HCT116 (cell line): Measurements from ENCODE around the gene TOR2A. TPM values are rescaled to one million over a fixed set of nuclear protein-coding genes. Genes with fewer than 3 reads are reported as not detected.

ENCODE experiments used
- ATAC-seq: fragments of 200-7000 bp; cut with Tn5 transposase; 2 replicates; pipeline ENCODE4 v1.9.1; 2020; ENCODE audit warnings: mild to moderate bottlenecking, moderate library complexity
- BruUV-seq: library from RNA; stranded (reverse); fragments of 400-500 nt; replicated peaks from 2 replicates; lab custom pipeline; 2021; lab: Mats Ljungman, UMichigan
- CTCF ChIA-PET: fragments of 300-600 bp; sonication (Branson Sonifier 250); formaldehyde crosslinking; loops from one replicate; lab custom pipeline; 2021; ENCODE audit warnings: antibody characterized with exemption; lab: Charles Lee
- POLR2A ChIA-PET: fragments of 300-600, 350-600 bp; sonication (Branson Sonifier 250); formaldehyde crosslinking; loops from one replicate; lab custom pipeline; 2021; ENCODE audit warnings: antibody characterized with exemption; lab: Charles Lee
- RAD21 ChIA-PET, 2 experiments: fragments of 300-600 bp; sonication (Branson Sonifier 250); formaldehyde crosslinking; loops; one replicate each; lab custom pipeline; 2023; ENCODE audit warnings: low total read pairs in 2 of 2; ENCODE audit not compliant: uncharacterized antibody in 2 of 2, unreplicated experiment in 2 of 2, low non-redundant PET in 1 of 2; lab: Charles Lee
- DNase-seq: peaks from one replicate; pipeline ENCODE4 v3.0.0-alpha.2; 2010; ENCODE audit warnings: low read depth, low spot score
- H2AFZ ChIP-seq: fragments of 200-600 bp; shearing (Covaris generic), sonication (generic); 2 replicates; pipeline ENCODE4 v1.6.1; 2017; ENCODE audit warnings: low read depth, mixed run types, mixed read lengths, antibody characterized with exemption, low read length; ENCODE audit not compliant: poor library complexity, severe bottlenecking
- H3K27ac ChIP-seq: 2 replicates; pipeline ENCODE4 v1.5.1; 2012; ENCODE audit warnings: low read depth, low read length
- H3K27me3 ChIP-seq: fragments of 200-600 bp; sonication (generic); 2 replicates; pipeline ENCODE4 v1.6.1; 2016; ENCODE audit warnings: mixed run types, low read length, mixed read lengths; ENCODE audit not compliant: insufficient read depth
- H3K36me3 ChIP-seq, 2 experiments: fragments of 200-500 bp in 1 of 2; fragments of 200-600 bp in 1 of 2; sonication (Bioruptor generic) in 1 of 2; sonication (generic) in 1 of 2; 2 replicates each; pipeline versions ENCODE4 v1.5.1 to v1.6.1; 2014 to 2016; ENCODE audit warnings: low read length in 2 of 2, inconsistent platforms in 1 of 2, mixed read lengths in 1 of 2, mixed run types in 1 of 2; ENCODE audit not compliant: insufficient read depth in 2 of 2, control insufficient read depth in 1 of 2
- H3K4me1 ChIP-seq, 2 experiments: fragments of 200-600 bp in 1 of 2; sonication (generic) in 1 of 2; 2 replicates each; pipeline versions ENCODE4 v1.5.1 to v1.6.1; 2012 to 2017; ENCODE audit warnings: low read length in 2 of 2, inconsistent platforms in 1 of 2, mild to moderate bottlenecking in 1 of 2, mixed read lengths in 1 of 2, mixed run types in 1 of 2, moderate library complexity in 1 of 2; ENCODE audit not compliant: insufficient read depth in 2 of 2, control insufficient read depth in 1 of 2
- H3K4me2 ChIP-seq: fragments of 200-600 bp; sonication (generic); 2 replicates; pipeline ENCODE4 v1.6.1; 2017; ENCODE audit warnings: mixed run types, low read length, mixed read lengths
- H3K4me3 ChIP-seq, 2 experiments: fragments of 200-600 bp in 1 of 2; sonication (generic) in 1 of 2; replicated peaks in 1 of 2; 2 replicates each; pipeline ENCODE4 v1.5.1; 2011 to 2016; ENCODE audit warnings: low read length in 2 of 2, control low read depth in 1 of 2, low read depth in 1 of 2, mild to moderate bottlenecking in 1 of 2, mixed read lengths in 1 of 2, mixed run types in 1 of 2
- H3K79me2 ChIP-seq: fragments of 200-600 bp; sonication (generic); 2 replicates; pipeline ENCODE4 v1.6.1; 2017; ENCODE audit warnings: mild to moderate bottlenecking, mixed run types, low read length, moderate library complexity, mixed read lengths; ENCODE audit not compliant: insufficient read depth
- H3K9ac ChIP-seq: fragments of 200-600 bp; sonication (generic); 2 replicates; pipeline ENCODE4 v1.6.1; 2016; ENCODE audit warnings: low read length, mixed read lengths
- H3K9me2 ChIP-seq: fragments of 200-600 bp; sonication (generic), shearing (Covaris generic); 2 replicates; pipeline ENCODE4 v1.6.1; 2017; ENCODE audit warnings: mixed run types, mild to moderate bottlenecking, moderate library complexity; ENCODE audit not compliant: insufficient read depth
- H3K9me3 ChIP-seq, 2 experiments: fragments of 200-500 bp in 1 of 2; fragments of 200-600 bp in 1 of 2; sonication (Bioruptor generic) in 1 of 2; sonication (generic) in 1 of 2; 2 replicates each; pipeline ENCODE4 v1.6.1; 2014 to 2017; ENCODE audit warnings: low read length in 2 of 2, mixed read lengths in 2 of 2, inconsistent platforms in 1 of 2, low read depth in 1 of 2, mild to moderate bottlenecking in 1 of 2, mixed run types in 1 of 2, moderate library complexity in 1 of 2; ENCODE audit not compliant: control insufficient read depth in 1 of 2, insufficient read depth in 1 of 2
- H4K20me1 ChIP-seq: fragments of 200-600 bp; sonication (generic), shearing (Covaris generic); 2 replicates; pipeline ENCODE4 v1.6.1; 2017; ENCODE audit warnings: mixed run types, mild to moderate bottlenecking, moderate library complexity; ENCODE audit not compliant: insufficient read depth
- CEBPB ChIP-seq: IDR thresholded peaks from 2 replicates; pipeline ENCODE4 v1.6.1; 2012; ENCODE audit warnings: low read depth
- EGR1 ChIP-seq: IDR thresholded peaks from 2 replicates; pipeline ENCODE4 v1.6.1; 2012; ENCODE audit warnings: low read depth
- ELF1 ChIP-seq: IDR thresholded peaks from 2 replicates; pipeline ENCODE4 v1.6.1; 2012; ENCODE audit warnings: low read depth, borderline replicate concordance
- EZH2 ChIP-seq: fragments of 200-600 bp; sonication (generic); IDR thresholded peaks from 2 replicates; pipeline ENCODE4 v1.6.1; 2017; ENCODE audit warnings: antibody characterized with exemption, mixed run types
- EZH2phosphoT487 ChIP-seq: fragments of 200-600 bp; IDR thresholded peaks from 2 replicates; pipeline ENCODE4 v1.6.1; 2018; ENCODE audit warnings: antibody characterized with exemption, borderline replicate concordance
- JUND ChIP-seq: IDR thresholded peaks from 2 replicates; pipeline ENCODE4 v1.6.1; 2012
- POLR2A ChIP-seq: IDR thresholded peaks from 2 replicates; pipeline ENCODE4 v1.7.0; 2011; ENCODE audit warnings: borderline replicate concordance; ENCODE audit not compliant: insufficient read depth, insufficient read length; ENCODE audit errors: extremely low read depth
- POLR2AphosphoS5 ChIP-seq: IDR thresholded peaks from 2 replicates; pipeline ENCODE4 v1.6.1; 2011; ENCODE audit warnings: mild to moderate bottlenecking, low read depth, low read length, moderate library complexity
- RAD21 ChIP-seq: IDR thresholded peaks from 2 replicates; pipeline ENCODE4 v1.6.1; 2012; ENCODE audit warnings: low read depth, mild to moderate bottlenecking
- SP1 ChIP-seq: IDR thresholded peaks from 2 replicates; pipeline ENCODE4 v1.6.1; 2012; ENCODE audit warnings: low read depth
- SRF ChIP-seq: IDR thresholded peaks from 2 replicates; pipeline ENCODE4 v1.6.1; 2012; ENCODE audit warnings: low read depth
- ZNF274 ChIP-seq: fragments of 200-500 bp; sonication (Bioruptor generic); IDR thresholded peaks from 2 replicates; pipeline ENCODE4 v1.6.1; 2014; ENCODE audit warnings: mild to moderate bottlenecking, low read depth, low read length, inconsistent platforms
- intact Hi-C: fragments of 100-400 bp; cut with micrococcal nuclease; formaldehyde crosslinking; loops from 2 replicates; pipeline ENCODE4 v1.10.0; 2022
- total RNA-seq: library from RNA; stranded (reverse); gene quantifications from one replicate; pipeline ENCODE4 v1.2.1, GENCODE V29; 2021; ENCODE audit not compliant: unreplicated experiment
- TF ChIP-seq, protein P1 (sequence below): IDR thresholded peaks from 2 replicates; pipeline ENCODE4 v1.6.1; 2012; ENCODE audit warnings: low read depth
- TF ChIP-seq, protein P2 (sequence below): IDR thresholded peaks from 2 replicates; pipeline ENCODE4 v1.6.1; 2011; ENCODE audit warnings: mild to moderate bottlenecking, low read length, moderate library complexity; ENCODE audit not compliant: insufficient replicate concordance; ENCODE audit errors: extremely low read depth
- TF ChIP-seq, protein P3 (sequence below): IDR thresholded peaks from 2 replicates; pipeline ENCODE4 v1.6.1; 2012
- TF ChIP-seq, protein P4 (sequence below): IDR thresholded peaks from 2 replicates; pipeline ENCODE4 v1.6.1; 2012

TOR2A gene
- total RNA-seq, 1 experiment from 2014 or later, result 12.0 TPM

DNA sequence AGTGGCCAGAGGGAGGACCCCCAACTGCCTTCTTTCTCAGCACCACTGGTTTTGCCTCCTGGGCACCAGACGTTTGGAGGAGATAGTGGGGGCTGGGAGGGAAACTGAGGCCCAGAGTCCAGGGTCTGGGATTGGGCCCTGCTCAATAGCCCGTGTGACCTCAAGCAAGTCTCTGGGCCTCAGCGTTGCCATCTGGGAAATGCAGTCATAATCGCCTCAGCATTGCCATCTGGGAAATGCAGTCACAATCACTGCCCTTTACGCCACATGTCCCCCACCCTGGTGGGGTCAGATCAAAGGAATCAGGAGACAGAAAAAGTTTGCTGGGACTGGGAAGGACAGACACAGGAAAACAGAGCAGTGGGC, 41.8 kb upstream of the TOR2A start:
- CTCF ChIA-PET, result interaction anchor here (0.6 kb wide), 1 partner anchor 8 kb away, joined by 3 read pairs; no protein-coding TSS in a partner anchor
- intact Hi-C loops, result no loop called here
- POLR2A ChIA-PET, result no interaction called here
- no peak overlapping the region for H2AFZ ChIP-seq
- ATAC-seq, result no peak
- no peak overlapping the region for H3K27ac ChIP-seq
- no peak for DNase-seq
- no peaks in the 10 kb centered on the region for H3K36me3 ChIP-seq
- H3K79me2 ChIP-seq, result no peaks in the 10 kb centered on the region
- no peak overlapping the region for H3K4me3 ChIP-seq
- no peak overlapping the region for H3K4me2 ChIP-seq
- H3K4me1 ChIP-seq, result peaks cover 1 to 3% of the 10 kb centered on the region in 2 experiments; a peak in 3 of 4 replicates
- H3K9me2 ChIP-seq, result no peaks in the 10 kb centered on the region
- TF ChIP-seq SP1, result no peak
- TF ChIP-seq SRF, result no peak
- no peak for TF ChIP-seq POLR2A
- TF ChIP-seq RAD21, result no peak
- no peak for TF ChIP-seq ZNF274
- no peak for TF ChIP-seq CEBPB
- no peak for TF ChIP-seq EGR1
- TF ChIP-seq, protein P1, sequence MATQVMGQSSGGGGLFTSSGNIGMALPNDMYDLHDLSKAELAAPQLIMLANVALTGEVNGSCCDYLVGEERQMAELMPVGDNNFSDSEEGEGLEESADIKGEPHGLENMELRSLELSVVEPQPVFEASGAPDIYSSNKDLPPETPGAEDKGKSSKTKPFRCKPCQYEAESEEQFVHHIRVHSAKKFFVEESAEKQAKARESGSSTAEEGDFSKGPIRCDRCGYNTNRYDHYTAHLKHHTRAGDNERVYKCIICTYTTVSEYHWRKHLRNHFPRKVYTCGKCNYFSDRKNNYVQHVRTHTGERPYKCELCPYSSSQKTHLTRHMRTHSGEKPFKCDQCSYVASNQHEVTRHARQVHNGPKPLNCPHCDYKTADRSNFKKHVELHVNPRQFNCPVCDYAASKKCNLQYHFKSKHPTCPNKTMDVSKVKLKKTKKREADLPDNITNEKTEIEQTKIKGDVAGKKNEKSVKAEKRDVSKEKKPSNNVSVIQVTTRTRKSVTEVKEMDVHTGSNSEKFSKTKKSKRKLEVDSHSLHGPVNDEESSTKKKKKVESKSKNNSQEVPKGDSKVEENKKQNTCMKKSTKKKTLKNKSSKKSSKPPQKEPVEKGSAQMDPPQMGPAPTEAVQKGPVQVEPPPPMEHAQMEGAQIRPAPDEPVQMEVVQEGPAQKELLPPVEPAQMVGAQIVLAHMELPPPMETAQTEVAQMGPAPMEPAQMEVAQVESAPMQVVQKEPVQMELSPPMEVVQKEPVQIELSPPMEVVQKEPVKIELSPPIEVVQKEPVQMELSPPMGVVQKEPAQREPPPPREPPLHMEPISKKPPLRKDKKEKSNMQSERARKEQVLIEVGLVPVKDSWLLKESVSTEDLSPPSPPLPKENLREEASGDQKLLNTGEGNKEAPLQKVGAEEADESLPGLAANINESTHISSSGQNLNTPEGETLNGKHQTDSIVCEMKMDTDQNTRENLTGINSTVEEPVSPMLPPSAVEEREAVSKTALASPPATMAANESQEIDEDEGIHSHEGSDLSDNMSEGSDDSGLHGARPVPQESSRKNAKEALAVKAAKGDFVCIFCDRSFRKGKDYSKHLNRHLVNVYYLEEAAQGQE, result no peak
- TF ChIP-seq JUND, result no peak
- TF ChIP-seq, protein P2, sequence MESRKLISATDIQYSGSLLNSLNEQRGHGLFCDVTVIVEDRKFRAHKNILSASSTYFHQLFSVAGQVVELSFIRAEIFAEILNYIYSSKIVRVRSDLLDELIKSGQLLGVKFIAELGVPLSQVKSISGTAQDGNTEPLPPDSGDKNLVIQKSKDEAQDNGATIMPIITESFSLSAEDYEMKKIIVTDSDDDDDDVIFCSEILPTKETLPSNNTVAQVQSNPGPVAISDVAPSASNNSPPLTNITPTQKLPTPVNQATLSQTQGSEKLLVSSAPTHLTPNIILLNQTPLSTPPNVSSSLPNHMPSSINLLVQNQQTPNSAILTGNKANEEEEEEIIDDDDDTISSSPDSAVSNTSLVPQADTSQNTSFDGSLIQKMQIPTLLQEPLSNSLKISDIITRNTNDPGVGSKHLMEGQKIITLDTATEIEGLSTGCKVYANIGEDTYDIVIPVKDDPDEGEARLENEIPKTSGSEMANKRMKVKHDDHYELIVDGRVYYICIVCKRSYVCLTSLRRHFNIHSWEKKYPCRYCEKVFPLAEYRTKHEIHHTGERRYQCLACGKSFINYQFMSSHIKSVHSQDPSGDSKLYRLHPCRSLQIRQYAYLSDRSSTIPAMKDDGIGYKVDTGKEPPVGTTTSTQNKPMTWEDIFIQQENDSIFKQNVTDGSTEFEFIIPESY, result no peak
- TF ChIP-seq, protein P3, sequence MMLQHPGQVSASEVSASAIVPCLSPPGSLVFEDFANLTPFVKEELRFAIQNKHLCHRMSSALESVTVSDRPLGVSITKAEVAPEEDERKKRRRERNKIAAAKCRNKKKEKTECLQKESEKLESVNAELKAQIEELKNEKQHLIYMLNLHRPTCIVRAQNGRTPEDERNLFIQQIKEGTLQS, result no peak
- TF ChIP-seq EZH2phosphoT487, result no peak
- TF ChIP-seq ELF1, result no peak
- no peak for TF ChIP-seq POLR2AphosphoS5
- TF ChIP-seq EZH2, result no peak
- TF ChIP-seq, protein P4, sequence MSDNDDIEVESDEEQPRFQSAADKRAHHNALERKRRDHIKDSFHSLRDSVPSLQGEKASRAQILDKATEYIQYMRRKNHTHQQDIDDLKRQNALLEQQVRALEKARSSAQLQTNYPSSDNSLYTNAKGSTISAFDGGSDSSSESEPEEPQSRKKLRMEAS, result no peak
- H3K9ac ChIP-seq, result no peak overlapping the region
- RAD21 ChIA-PET, result no interaction called here
- no peaks in the 10 kb centered on the region for H3K27me3 ChIP-seq
- no peaks in the 10 kb centered on the region for H3K9me3 ChIP-seq
- H4K20me1 ChIP-seq, result no peaks in the 10 kb centered on the region
- BruUV-seq, result no TSS peak
